NCI-H146 treated with DMSO at 0.1 percent for 48 hours (cell line): ENCODE data around the gene IFNLR1.
A peak's percentile ranks its signal among the peaks of the same experiment; 100 is the strongest.

Experiments used
- DNase-seq: peaks from one replicate; lab custom pipeline; 2025; ENCODE audit not compliant: unreplicated experiment; lab: John Stamatoyannopoulos, UW

The IFNLR1 gene

DNA sequence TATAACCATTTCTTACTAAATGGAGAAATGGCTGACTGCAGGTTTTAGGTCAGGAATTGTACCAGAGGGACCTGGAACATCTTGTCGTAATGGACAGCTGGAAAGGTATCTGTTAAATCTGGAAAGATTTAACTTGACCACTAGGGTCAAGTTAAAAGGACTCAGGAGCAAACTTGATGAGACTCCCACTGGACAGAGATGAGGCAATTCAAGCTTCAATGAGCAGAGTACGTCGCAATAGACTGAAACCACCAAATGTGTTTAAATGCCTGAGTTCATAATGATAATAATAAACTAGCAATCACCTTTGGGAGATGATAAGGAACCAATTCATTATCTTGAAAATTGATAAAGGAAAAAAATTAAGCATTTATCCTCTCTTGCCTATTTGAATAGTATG lies 8.7 kb downstream of the IFNLR1 start:
- no peak for DNase-seq

DNA sequence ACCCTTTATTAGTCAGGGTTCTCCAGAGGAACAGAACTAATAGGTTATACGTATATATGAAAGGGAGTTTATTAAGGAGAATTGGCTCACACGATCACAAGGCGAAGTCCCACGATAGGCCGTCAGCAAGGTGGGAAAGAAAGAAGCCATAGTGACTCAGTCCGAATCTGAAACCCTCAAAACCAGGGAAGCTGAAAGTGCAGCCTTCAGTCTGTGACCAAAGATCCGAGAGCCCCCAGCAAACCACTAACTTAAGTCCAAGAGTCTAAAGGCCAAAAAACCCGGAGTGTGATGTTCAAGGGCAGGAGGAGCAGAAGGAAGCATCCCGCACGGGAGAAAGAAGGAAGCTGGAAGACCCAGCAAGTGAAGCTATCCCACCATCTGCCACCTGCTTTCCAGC lies 9.9 kb downstream of the IFNLR1 start:
- DNase-seq: no peak

DNA sequence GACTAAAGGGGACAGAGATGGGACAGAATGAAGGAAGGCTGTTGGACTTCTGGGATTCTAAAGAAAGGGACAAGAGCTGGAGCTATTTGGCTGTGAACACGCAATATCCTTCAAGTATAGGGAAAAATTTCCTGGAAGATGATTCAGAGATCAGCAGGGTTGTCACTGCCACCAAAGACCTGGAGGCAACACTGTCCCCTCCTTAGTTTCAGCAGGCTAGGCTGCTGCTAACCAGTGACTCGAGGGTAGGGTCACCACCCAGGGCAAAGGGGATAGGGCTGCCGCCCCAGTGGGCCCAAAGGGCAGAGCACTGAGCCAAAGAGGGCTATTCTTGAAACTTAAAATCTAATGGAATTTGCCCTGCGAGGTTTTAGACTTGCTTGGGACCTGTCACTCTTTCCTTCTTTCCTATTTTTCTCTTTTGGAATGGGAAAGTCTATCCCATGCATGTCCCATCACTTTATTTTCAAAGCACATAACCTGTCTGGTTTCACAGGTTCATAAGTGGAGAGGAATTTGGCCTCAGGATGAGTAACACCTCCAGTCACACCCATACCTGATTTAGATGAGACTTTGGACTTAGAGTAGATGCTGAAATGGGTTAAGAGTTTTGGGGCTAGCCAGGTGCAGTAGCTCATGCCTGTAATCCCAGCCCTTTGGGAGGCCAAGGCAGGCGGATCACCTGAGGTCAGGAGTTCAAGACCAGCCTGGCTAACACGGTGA lies 11.9 kb downstream of the IFNLR1 start:
- DNase-seq: no peak

DNA sequence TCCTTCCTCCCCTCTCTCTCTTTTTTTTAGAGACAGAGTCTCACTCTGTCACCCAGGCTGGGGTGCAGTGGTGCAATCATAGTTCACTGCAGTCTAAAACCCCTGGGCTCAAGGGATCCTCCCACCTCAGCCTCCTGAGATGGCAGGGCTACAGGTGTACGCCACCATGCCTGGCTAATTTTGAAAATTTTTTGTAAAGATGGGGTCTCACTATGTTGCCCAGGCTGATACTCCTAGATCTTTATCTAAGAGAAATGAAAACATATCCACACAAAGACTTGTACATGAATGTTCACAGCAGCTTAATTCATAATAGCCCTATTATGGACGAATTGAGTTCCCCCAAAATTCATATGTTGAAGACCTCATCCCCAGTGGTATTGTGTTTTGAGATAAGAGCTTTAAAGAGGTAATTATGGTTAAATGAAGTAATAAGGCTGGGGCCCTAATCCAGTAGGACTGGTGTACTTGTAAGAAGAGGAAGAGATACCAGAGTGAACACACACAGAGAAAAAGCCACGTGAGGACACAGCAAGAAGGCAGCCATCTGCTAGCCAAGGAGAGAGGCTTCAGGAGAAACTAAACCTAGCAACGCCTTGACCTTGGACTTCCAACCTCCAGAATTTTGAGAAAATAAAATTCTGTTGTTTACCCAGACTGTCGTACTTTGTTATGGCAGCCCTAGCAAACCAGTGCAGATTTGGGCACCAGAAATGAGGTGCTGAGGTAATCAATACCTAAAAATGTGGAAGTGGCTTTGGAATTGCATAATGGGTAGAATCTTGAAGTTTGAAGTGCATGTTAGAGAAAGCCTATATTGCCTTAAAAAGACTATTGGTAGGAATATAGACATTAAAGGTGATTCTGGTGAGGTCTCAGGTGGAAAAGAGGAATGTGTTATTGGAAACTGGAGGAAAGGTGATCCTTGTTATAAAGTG lies 13.2 kb downstream of the IFNLR1 start:
- no peak for DNase-seq

DNA sequence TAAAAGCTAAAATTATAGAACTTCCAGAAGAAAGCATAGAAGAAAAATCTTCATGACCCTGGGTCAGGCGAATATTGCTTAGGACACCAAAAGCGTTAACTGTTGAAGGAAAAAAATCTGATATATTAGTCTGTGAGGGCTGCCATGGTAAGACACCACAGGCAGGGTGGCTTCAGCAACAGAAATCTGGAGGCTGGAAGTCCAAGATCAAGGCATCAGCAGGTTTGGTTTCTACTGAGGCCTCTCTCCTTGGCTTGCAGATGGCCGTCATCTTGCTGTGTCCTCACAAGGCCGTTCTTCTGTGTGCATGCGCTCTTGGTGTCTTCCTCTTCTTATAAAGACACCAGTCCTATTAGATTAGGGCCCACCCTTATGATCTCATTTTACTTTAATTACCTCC lies 14.5 kb downstream of the IFNLR1 start:
- DNase-seq: no peak

DNA sequence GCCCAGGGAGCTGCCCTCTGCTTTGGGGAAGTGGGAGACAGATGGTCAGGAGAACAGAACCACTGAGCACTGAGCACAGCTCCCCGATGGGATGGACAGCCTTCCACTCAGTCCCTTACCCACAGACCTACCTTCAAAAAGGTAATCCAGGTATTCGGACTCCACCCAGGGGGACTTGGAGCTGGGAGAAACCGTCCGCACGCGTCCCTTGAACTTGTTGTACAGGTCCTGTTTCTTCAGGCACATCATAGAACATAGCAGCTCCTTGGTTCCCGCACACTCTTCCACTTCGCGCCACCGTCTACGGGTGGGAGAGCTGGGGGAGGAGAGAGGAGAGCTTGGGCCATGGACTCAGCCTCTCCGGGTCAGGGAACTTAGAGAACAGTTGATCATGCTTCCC lies 17.8 kb downstream of the IFNLR1 start:
- DNase-seq: no peak

DNA sequence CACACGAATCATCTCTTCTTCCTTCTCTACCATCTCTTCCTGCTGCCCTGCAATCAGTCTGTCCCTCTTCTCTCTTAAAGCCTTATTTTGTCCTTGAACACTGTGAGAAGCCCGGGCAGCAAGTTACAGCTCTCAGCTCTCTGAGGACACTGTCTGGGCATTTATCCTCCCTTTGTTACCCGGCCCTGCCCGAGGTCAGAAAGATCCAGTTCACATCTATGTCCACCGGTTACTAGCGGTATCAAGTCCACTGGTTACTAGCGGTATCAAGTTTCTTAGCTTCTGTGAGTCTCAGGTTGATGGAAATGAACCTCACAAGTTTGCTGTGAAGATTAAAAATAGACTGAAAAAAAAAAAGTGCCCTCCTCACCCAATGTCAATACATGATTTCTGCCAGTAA lies 18.8 kb downstream of the IFNLR1 start:
- DNase-seq: no peak

DNA sequence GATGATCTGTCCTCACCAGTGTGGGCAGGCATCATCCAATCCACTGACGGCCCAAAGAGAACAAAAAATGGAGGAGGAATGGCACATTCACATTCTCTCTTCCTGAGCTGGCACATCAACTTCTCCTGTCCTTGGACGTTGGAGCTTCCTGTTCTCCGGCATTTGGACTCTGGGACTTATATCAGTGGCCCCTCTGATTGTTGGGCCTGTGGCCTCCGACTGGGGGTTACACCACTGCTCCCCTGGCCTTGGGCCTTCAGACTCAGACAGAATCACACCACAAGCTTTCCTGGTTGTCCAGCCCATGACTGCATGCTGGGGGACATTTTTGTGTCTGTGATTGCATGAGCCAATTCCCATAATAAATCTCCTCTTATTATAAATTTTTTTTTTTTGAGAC lies 20.1 kb downstream of the IFNLR1 start:
- DNase-seq: no peak

DNA sequence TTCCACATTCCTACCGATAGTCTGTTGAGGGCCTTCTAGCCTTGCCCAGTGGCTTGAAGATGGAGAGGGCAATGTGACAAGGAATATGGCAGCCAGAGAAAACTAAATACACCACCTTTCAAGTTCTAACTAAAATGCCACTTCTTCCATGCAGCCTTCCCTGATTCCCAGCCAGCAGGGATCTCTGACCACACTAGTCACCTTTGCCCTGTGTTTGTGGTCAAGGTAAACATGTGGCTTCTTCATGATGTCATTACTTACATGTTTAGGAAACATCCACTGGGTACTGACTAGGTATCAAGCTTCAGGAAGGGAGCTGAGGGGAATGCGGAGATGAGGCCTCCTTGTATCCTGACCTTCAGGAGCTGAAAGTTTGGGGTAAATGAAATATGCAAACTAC lies 21.6 kb downstream of the IFNLR1 start:
- DNase-seq: no peak

DNA sequence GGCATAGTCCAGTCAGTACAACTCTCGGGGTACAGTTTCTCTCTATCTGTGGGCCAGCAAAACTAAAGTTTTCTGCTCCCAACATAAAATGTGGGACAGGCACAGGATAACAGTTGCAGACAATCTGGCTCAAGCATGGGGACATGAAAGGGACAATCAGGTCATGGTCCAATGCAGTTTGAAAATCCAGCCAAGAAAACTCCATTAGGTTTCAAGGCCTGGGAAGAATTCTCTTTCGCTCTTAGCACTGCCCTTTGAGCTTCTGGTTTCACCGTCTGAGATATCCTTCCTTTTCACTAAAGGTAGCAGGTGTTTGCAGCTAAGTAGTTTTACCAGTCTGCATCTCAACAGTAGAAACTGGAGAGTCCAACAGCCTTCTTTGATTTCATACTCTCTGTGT lies 23.1 kb downstream of the IFNLR1 start:
- DNase-seq: no peak

DNA sequence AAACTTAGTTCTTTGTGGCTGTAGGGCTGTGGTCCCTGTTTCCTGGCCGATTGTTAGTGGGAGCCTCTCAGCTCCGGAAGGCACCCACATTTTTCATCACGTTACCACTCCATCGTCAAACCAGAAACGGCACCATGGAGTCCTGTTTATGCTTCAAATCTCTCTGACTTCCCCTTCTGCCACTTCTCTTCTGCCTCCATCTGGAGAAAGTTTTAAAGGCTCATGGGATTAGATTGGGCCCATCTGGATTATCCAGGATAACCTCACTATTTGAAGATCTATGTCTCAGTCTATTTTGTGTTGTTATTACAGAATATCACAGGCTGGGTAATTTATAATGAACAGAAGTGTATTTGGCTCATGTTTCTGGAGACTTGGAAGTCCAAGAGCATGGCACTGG lies 24.9 kb downstream of the IFNLR1 start:
- no peak for DNase-seq

DNA sequence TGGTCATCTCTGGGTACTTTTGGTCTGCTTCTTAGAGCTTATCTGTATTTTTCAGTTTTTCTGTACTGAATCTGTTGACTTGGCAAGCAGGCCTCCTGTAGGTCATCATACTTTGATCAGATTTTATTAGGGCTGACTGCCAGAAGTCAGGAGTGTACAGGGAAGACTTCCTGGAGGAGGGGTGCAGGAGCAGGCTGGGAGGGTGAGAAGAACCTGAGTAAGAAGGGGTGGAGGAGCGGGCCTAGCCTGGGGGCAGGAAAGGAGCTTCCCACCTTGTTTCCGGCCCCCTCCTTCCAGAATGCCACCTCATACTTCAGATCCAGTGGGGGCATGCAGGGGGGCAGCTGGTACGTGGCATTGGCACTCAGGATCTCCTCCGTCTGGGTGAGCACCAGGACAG lies 25.8 kb downstream of the IFNLR1 start:
- no peak for DNase-seq

DNA sequence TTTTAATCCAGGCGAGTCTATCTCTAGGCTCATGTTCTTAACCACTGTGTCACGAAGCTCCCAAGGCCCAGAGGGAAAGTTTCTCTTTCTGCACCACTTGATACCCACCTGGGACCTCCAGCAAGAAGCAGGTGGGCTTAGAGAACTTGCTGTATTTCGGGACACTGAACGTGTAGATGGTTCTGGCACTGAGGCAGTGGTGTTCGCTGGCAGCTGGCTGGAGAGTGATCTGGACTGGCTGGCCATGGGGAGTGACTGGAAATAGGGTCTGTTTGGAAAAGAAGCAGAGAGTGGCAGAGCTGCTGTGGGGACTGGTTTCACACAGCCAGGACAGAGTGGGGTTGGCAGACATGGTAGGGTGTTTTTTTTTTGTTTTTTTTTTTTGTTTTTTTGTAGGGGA lies 27.7 kb downstream of the IFNLR1 start:
- DNase-seq: no peak

DNA sequence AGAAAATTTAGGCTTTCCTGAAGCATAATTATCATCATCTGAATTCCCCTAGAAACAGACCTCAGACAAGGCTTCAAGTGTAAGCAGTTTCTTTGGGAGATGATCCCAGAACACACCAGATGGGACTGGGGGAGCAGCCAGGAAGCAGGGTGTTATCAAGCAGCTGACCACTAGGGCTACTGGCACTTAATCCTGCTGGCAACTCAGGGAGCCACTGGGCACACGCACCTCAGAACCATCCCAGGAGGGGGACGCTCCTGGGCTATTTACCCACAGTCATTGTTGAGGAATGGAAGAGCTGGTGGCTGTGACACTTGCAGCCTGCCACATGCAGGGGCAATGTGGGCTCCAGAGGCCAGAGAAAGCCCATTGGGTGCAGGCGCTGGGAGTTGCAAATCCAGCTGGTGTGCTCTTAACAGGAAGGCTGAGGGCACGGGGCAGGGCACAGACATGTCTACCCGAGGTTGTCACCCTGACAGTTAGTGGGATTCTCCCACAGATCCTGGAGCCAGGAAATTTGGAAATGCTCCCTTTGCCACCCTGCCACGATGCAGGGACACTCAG lies 29.1 kb downstream of the IFNLR1 start:
- no peak for DNase-seq

DNA sequence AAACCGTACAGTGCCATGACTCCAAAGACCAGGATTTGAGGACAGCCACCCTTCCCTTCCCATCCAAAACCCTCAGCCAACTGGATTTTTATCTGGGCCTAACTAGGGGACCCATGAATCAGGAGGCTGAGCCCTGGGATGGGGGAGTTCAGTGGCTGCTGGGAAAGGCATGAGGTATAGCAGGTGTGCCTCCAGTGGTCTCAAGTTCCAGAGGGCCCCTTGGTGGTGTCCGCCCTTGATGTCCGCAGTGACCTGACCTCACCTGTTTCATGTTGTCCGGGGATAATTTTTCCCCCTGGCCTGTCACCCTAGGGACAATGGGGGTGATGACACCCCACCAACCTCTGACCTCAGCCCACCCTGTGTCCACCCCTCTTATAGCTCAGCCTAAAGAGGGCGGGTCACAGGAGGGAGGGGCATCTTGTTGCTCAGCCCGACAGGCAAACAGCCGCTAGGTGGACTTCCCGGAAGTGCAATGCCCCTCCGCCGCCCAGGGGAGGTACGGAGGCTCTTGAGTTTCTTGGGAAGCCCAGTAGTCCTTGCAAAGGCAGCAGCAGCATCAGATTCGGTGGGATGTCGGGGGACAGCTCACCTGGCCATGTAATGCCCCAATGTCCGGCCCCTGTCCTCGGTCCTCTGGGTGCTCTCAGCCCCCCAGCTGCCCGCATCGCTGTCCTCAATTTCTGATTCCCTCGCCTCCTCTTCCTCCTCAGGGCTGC lies 30.4 kb downstream of the IFNLR1 start:
- no peak for DNase-seq

DNA sequence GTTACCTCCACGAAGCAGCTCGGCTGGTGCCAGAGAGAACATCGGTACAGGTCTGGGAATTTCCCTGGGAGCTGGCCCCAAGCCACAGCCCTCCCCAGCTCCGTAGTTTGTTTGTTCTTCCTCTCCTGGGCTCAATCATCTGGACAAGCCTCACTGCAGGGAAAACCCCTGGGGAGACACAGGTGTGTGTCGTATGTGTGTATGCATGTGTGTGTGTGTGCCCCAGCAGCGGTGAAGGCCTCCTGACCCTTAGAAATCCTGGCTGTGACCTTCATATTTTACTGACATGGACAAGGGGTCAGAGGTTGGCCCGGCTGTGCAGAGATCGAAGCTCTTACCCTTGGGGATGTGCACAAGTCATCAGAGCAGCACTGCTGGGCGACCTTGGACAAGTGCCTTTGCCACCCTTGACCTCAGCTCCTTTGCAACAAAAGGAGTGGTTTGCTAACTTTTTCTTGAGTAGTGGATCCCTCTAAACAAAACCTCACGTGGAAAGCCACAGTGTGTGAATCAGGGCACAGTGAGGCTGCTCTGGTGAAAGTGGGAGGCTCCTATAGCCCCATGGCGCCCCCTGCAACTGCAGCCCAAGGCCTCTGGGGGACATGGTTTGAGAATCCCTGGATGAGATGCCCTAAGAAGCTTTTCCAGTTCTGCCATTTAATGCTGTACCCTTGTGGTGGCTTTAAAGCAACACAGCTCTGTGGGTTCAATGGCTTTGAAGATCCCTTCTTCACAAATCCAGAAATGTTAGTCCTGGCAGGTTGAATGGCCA lies 31.9 kb downstream of the IFNLR1 start:
- DNase-seq: peak; percentile 69

DNA sequence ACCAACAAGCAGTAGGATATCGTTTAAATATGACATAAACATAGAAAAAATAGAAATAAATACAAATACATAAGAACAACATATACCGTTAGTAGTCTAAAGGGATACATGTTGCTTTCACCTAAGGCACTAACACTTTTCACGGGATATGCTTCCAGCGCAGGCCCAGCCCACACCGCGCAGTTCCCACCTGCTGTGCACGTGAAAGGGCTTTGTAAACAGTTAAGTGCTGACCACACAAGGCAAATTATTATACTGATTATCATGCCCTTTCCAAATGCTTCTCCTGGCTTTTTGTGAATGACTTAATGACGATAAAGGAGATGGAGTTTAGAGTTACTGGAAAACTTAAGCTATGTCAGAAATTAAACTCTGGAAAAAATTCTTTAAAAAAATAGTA lies 32.9 kb downstream of the IFNLR1 start:
- DNase-seq: peak; percentile 91

DNA sequence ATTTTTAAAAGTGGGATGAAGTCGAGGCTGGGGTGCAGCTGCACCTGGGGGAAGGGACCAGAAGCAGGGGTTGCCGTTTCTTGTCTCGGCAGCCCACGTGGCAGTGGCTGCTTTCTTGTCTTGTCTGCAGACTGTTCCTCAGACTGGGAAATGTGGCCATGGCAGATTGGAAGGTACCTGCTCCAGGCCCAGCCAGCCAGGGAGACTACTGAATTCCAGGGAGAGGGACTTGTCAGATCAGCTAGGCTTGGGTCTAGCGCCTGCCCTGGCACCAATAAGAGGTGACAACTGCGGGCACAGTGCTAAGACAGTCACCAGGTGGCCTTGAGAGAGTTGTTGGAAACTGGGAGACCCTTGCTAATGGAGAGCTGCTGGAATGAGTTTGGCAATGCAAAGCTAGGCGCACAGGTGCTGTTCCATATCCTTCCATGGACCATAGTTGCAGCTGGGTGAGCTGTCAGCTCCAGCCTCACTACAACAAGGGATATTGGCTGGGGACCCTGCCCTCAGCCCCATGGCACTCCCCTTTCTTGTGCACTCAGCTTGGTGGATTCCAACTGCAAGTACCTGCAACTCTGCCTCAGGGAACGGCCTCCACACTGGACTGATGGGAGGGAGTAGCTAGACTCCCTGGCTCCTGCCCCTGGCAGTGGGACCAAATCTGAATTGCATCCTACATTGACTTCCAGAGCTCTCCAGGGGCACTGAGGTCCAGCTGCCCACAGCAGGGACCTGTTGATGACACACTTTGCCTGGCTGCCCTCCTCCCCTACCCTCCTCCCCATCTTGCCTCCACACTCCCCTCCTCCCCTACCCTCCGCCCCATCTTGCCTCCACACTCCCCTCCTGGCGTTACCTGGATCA lies 34.2 kb downstream of the IFNLR1 start:
- no peak for DNase-seq

DNA sequence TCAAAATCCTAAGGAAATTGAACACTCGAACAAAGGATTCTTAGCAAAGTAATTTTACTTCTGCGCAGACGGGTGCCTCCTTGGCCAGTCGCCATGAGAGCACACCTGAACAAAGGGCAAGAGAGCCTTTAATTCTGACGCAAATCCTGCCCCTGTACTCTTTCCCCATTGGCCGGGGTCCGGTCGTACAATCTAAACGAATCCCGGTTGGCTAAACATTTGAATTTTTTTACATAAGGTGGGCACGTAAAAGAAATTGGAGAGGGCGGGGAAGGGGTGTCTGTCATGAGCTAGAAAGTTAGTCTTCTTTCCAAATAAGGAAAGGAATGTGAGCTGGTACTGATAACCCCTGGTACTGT lies 35.9 kb downstream of the IFNLR1 start:
- peak; percentile 94 for DNase-seq
